Glomerular visceral epithelial cell (primary cell): ENCODE measurements around the gene ZMAT5.

Experiments
- DNase-seq: peaks from one replicate; pipeline ENCODE4 v3.0.0-alpha.2; 2016; ENCODE audit errors: extremely low spot score

ZMAT5 gene

DNA sequence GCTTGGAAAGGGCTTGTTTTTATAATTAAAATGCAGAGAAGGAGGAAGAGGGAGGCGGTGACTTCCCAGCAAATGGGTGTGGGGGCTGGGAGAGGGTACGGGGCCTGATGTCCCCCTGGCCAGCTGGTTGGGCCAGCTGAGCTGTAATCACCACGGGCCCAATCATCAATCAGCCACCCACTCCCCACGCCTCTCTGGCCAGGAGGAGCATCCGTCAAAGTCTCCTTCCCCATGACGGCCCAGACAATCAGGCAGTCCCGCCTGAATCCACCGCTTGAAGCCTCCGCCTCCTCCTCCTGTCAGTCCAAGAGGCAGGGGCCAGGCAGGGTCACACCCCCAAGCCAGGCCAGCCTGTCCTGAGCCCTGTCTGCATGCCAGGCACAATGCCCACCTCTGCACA is 60.3 kb downstream of the ZMAT5 start:
- DNase-seq: no peak

DNA sequence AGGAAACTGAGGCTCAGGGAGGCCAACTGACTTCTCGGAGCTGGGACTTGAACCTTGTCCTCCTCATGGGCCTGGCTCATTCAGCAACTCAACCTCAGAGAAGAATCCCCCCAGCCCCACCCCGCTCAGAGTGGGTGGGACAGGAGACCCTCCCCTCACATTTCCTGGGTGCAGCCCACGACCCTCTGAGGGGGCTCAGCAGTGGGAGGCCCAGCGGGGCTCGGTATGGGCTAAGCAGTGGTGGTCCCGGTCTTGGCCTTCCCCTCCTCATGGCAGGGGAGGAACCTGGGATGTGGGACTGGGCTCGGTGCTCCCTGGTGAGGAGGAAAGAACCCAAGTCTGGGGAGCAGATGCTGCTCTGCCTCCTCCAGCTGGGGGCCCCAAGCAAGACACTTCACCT is 61.2 kb downstream of the ZMAT5 start:
- no peak for DNase-seq

DNA sequence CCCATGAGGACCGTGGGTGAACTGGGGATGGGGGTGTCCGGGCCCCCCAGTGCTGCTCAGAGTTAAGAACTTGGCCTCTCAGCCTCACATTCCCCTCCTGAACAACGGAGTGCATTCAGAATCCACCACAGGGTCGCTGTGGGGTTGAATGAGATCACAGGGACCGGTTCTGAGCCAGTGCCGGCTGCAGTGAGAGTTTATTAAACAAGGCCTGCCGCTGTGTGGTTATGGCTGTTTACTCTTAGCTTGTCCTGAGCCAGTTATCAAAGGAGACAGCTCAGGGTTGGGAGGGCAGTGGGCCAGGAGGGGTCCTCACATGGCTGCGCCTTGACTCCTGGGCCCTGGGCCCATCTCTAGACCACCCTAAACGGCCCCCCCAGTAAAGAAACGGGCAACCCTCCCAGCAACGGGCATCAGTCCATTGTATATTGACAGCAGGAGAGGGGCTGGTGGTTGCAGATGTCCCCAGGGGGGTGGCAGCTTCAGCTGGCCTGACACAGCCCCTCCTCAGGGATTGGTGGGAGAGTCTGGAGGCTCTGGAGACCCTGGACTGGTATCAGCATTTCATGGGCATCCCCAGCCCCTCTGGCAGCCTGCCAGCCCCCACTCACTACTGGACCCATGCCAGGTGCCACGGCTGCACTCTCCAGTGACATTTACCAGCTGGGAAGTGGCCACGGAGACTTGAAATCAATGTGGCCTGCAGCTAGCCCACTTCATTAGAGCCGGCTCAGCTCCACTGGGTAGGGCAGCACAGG is 62.1 kb downstream of the ZMAT5 start:
- DNase-seq: peak; percentile 46

DNA sequence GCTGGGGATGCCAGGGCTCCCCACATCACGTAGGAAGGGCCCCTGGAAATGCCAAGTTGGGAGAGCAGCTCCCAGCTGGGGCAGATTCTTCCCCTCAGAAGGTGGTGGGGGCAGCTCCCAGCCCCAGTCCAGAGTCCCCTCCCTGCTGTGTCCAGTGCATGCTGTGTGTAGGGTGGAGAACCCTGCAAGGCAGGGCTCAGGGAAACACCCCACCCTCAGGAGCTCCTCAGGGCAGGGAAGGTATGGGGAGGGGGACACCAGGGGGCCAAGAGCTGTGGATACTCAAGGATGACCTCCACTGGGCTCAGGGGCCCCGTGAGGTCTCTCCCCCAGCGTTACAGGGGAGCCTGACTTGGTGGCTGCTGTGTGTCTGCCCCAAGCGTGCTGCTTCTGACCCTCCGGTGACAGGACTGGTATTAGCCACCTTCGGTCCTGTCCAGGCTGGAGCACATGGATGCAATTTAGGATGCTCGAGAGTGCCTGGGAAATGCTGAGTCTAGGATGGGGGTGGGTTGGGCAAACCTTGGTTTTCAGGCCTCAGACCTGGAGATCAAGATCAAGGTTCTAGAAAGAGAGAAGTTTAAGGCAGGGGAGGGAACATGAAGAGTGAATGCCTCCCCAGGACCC is 63.1 kb downstream of the ZMAT5 start:
- DNase-seq: no peak

DNA sequence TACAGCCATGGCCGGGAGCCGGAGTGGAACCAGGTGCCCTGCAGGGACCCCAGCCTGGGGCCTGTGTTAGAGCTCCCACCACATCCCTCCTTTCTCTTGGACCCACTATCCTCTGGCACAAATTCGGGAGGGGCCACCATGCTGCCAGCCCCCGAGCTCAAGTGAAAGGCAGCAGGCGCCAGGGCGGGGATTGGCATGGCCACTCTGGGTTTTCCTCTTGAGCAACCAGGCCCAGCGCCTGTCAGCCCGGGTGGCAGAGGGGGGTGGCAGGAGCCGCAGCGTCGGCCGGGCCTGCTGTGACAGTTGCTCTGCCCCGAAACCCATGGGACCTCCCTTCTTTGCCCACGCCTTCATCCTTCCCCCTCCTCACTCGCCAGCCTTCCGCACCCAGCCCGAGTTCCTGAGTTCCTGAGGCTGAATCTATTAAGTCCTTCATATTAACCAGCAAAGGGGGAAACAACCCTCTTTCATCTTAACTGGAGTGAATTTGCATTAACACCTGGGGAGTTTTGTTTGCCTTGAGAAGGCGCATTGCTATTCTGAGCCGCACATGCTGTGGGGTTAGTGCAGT is 63.8 kb downstream of the ZMAT5 start:
- DNase-seq: no peak

DNA sequence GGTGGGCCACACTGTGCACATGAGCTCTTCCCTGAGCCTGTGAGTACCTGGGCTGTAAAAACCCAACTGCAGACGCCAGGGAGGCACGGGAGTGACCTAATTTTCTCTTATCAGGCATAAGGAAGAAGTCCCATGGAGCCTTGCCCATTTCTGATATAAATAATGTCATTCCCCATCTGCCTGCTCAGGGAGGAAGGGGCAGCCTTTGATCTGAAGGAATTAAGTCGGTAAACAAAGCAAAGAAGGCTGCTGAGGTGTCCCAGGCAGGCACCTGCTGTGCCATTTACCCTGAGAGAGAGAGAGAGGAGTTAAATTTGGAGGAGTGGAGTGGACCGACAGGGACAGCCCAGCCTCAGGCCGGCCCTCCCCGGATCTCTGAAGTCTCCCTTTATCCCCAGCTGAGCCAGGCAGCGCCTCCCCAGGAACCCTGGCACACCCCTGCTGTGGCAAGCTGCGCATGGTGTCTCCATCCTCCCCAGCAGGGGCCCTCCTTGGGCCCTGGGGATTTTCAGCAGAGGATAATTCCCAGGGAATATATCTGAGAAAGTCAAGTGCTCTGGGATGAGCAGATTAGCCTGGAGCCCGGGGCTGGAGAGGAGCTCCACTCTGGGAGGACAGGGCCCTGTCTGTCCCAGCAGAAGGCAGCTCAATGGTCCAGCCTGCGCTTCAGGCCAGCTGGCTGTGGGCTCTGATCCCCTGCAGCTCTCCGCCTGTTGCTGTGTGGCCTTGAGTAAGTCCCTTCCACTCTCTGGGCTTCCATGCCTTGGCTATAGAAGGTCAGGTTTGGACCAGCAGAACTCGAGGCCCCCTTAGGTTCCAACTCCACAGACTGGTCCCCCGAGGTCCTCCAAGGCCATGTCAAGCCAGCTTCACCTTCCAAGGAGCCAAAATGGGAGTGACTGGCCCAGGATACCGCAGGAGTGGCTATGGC is 64.5 kb downstream of the ZMAT5 start:
- peak; percentile 18 for DNase-seq

DNA sequence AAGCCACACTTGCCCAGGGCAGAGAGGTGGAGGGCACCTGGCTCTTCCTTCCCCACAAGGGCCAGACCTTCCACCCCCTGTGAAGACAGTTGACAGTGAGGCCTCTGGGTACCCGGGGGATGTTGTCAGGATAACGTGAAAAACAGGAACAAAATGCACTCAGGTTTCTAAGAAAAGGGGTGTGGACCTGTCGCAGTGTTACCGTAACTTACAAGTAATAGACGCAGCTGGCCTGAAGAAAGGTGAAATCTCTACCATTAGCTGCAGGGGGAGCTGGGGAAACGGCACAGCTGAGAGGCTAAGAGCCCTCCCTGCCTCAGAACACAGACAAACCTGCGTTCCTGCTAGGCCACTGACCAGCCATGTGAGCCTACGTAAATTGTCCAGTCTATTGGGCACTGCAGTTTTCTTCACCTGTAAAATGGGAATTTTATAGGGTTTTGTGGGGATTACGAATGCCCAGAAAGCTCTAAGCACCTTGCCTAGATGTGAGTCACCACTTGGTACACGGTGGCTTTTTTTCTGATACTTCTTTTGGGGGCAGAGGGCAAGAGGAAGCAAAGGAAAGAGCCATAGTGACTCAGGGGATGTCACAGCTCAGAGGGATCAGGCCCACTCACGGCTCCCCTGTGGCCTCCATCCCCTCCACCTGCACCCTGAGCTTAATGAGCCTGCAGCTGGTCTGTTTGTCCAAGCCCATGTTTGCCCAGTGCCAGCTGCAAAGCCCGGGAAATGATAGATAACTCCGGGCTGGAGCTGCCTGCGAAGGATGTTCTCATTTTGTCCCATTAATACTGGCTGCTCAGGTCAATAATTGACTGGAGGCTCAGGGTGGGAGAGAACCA is 65.4 kb downstream of the ZMAT5 start:
- peak; percentile 61 for DNase-seq

DNA sequence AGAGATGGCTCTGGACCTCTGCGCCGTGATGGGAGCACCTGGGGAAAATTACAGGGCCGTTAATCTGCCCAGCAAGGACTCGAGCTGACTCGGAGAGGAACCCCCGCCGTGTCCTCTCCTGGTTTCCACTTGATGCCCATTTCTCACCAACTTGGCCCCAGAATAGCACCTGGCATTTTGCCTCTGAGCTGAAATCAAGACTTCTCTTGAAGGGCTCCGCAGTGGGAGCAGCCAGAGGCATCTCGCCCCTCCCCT is 66.0 kb downstream of the ZMAT5 start:
- no peak for DNase-seq

DNA sequence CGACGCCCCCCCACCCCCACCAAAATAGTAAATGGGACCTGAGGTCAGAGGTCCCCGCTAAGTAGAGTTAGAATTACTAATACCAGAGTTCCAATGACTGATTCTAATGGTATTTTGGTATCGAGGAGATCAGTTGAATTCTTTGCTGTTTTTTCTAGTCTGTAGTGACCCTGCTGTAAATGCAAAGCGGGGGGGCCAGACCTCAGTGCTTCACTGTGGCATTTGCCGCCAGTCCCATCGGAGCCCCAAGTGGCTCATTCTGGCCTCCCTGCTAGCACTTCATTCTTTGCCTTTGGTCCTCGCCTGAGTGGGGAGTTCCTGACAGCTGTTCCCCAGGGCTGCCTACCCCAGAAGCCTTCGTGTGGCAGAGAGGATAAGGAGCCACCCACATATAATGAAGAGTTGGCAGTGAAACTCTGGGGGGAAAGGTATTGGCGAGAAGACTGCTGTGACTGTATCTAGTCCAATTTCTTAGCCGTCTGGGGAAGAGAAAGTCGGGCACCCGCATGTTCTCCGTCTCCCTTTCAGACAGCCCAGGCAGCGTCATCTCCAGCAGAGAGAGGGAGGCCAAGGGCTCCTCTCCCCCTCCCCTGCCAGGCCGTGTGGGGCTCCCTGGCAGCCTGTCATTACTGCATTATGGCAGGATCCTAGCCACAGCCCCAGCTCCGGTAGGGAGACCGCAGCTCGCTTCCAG is 66.5 kb downstream of the ZMAT5 start:
- no peak for DNase-seq

DNA sequence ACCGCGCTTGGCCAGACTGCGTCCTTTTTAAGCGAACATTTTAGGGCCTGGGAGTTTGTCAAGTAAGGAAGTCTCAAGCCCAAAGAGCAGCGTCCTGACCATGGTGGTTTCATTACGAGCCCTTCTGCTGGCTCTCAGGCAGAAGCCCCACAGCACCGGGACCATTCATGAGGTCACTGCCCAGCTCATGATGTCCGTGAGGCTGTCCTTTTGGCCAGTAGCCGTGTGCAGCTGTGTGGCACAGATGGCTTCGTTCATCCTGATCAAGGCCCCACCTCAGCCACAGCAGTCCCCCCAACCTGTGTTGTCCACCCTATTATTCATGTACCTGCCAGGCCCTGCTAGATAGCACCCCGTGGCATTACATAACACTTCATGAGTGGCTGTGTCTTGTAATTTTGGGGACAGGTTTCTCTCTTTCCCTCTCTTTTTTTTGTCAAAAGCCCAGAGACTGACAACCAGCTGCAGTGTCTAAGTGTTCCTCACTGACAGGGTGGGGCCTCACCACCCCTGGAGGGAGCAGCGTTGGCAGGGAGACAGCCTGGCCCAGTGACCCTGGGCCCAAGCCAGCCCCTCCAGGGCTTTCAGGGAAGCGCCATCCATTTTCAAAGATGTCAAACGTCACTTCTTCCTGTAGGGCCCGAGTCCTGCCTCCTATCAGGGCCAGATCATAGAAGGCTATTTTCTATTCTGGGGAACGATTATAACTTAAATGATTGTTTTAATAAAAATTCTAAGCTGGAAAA is 68.8 kb downstream of the ZMAT5 start:
- DNase-seq: no peak

DNA sequence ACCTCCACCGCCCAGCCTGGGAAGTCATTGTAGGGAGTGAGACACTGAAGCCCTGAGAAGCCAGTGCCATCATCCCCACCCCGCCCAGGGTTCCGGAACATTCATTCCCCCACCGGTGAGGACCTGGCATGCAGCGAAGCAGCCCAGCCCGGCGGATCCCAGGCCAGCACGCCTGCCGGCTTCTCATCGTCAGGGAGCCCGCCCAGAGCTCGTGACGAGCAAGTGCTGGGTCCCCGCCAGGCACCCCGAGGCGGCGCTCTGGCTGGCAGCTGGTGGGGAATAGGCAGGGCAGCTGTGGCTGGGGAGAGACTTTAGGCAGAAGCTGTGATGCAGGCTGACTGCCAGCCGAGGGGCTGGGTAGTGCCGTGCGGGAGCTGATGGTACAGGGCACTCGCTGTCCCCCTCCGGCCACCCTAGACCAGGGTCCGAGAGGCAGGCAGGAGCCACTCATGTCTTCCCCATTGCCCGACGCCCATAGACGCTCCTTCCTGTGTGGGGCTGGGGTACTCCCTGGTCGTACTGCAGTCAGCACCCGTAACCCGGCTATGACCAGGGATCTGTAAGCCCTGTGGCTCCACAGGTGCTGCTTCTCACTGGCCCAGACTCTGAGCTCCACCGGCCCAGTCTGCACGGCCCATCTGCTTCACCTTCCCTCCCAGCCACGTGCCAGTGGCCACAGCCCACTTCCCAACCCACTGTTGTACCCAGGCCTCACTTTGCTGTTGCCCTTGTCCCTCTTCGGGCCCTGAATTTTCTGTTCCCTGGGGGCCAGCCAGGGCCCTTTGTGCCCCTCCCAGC is 71.5 kb downstream of the ZMAT5 start:
- DNase-seq: no peak

DNA sequence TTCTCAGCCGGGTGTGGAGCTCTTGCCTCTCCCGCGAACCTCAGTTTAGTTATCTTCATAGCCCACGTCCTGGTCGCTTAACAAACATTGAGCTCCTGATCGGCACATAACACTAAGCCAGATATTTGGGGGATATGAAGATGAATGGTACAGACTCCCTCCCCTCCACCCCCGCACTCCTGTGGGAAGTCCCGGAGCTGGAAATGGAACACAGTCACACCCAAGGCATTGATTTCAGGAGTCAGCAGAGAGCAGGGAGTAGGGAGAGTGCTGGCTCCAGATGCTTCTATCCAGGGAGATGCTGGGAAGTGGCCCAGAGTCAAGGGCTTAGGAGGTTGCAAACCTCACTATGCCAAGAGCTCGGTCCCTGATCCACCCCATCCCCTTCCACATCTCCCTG is 73.1 kb downstream of the ZMAT5 start:
- DNase-seq: no peak

DNA sequence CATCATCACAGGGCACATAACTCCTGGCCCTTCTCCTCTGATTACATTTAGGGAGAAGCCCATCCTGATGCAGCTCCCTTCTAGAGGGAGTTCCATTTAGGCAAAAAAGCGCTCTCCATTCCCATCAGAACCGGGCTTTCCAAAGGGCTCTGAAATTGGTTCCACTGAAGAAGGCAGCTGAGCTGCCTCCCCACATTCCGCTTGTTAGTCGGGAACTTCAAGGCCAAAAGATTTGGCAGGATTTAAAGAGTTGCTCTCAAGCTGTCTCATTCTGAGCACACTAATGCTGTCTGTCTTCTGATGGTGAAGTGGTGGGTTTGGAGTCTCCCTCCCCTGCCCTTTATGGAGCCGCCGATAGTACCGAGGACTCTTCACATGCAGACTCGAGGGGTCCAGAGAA is 73.6 kb downstream of the ZMAT5 start:
- DNase-seq: no peak

DNA sequence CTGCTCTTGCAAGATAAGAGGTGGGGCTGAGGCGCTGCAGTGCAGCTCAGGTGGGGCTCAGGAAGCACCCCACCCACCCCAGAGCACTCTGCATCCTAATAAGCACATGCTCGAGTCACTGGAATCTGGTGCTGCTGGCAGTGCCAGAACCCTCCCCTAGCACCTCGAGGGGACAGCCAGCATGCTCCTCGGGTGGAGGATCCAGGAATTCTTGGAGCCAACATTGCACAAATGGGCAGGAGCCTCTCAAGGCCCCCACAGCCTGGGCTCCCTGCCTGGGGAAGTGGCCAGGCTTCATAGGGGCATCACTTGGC is 74.5 kb downstream of the ZMAT5 start:
- DNase-seq: no peak

DNA sequence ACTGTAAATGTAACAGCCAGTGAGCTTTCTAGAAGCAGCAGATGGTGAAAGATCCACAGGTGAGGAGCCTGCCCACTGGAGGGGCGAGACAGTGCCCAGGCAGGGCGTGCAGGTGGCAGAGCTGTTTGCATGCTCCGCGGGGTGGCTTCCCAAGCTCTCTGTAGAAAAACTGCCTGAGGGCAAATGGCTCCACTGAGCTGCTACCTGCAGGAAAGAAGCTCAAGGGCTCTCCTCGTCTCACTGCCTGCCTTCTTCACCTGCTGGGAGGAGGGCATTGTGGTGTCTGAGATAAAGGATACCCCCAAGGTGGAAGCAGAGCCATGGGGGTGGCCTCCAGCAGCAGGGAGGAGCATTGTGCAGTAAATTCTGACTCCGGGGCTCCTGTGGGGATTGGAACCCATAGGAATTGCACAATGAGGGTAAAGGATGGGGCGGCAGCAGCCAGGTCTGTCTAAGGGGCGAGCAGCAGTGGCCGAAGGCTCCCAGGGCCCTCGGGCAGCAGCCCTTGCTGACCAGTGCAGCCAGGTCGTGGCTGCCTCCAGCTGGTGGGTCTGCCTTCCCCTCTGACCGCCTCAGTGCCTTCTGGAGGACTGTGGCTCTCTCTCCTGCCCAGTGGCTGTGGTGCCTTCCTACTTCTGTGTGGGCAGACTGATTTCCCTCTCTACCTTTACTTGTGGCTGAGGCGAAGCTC is 75.0 kb downstream of the ZMAT5 start:
- DNase-seq: no peak

DNA sequence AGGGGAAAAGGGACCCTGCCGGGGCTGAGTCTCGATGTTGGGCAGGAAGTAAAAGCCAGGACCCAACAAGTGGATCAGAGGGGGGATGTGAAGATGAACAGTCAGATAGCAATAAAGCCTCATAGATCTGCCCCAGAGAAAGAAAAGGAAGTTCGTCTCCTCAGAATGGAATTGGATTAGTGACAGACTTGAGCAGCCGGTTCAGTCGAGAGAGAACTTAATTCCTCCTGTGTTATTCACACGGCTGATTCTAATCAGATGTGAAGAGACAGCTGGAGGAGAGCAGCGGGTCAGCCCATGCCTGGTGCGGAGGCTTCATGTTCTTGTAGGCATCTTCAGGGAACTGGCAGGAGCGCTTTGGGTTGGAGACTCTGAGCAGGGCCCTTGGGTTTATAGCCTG is 76.3 kb downstream of the ZMAT5 start:
- DNase-seq: no peak

DNA sequence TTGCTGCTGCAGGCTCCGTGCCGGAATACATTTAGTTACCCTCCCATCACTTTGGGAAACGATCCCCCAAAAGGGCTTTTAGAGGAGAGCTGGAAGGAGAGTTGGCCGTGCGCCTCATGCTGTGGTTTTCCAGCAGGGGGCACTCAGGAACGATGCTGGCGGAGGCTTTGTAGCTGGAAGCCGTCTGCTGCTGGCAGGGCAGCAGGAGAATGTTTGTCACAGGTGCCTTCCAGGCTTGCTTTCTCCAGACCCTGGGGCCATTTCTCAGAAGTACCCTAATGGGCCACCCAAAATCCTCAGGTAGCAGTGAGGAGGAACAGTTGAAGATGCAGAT is 77.0 kb downstream of the ZMAT5 start:
- DNase-seq: no peak

DNA sequence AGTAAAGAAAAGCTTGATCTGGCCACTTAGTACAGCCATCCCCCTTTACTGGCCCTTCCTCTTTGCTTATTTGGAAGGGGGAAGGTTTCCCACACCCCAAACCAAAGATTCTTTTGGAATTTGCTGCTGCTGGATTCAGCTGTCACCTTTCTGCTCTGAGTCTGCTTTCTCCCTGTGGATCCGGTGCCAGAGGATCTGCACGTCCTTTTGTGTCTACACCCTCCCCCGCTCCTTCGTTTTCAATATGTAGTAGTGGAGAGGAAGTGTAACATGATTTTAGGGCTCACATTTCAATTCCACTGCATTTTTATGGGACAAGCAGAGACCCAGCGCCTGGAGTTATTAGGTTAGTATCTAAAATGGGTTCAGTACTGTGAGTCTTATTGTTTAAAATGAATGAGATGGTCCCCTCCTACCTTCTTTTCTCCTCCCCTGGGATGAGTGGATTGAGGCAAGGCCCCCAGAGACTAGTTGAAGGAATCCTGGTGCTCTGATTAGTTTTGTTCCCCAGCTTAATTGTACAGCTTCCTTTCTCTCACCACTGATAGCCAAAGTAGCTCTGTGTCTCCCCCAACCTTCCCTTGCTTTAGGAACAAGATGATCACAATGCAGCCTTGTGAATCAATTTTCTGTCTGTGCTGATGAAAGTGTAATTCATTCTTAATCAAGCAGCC is 77.5 kb downstream of the ZMAT5 start:
- DNase-seq: no peak

DNA sequence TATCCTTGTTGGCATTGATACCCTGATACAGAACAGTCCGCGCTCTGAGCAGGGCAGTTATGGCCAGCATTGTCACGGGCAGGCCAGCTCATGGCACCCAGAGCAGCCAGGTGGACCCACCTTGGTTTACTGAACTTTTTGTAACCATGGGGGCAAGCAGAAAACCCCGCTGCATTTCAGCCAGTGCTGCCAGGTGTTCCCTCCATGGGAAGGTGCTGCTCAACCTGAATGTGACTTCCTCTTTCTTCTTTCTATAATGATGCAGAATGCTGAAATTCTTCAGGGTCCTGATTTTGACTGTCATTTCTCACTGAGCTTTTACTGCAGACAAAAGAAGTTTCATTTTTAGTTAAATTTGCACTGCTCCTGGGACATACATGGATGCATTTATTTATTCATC is 82.6 kb downstream of the ZMAT5 start:
- DNase-seq: no peak
